HEK293T (cell line): ENCODE measurements around the gene PRR19.

Experiments used
- CTCF ChIA-PET: fragments of 350-600 bp; formaldehyde crosslinking; extraction: SDS; loops from one replicate; lab custom pipeline; 2021; ENCODE audit warnings: antibody characterized with exemption, inconsistent platforms; lab: Yijun Ruan, JAX
- POLR2A ChIA-PET: fragments of 350-600 bp; formaldehyde crosslinking; extraction: SDS; loops from one replicate; lab custom pipeline; 2020; ENCODE audit warnings: antibody characterized with exemption, inconsistent platforms; lab: Yijun Ruan, JAX
- DNase-seq: peaks from one replicate; pipeline ENCODE4 v3.0.0; 2012; ENCODE audit warnings: mixed read lengths; ENCODE audit errors: extremely low spot score
- ARNT ChIP-seq: fragments of 450-650 bp; IDR thresholded peaks from 2 replicates; pipeline ENCODE4 v1.6.1; 2017; ENCODE audit warnings: mild to moderate bottlenecking
- BHLHE40 ChIP-seq: fragments of 450-650 bp; IDR thresholded peaks from 2 replicates; pipeline ENCODE4 v1.6.1; 2016; ENCODE audit warnings: mild to moderate bottlenecking, moderate library complexity, borderline replicate concordance
- CTBP1 ChIP-seq: fragments of 450-650 bp; IDR thresholded peaks from 2 replicates; pipeline ENCODE4 v1.6.1; 2016; ENCODE audit warnings: borderline replicate concordance
- ELF4 ChIP-seq: fragments of 450-650 bp; IDR thresholded peaks from 2 replicates; pipeline ENCODE4 v1.6.1; 2017; ENCODE audit warnings: antibody characterized with exemption
- FOXA1 ChIP-seq: fragments of 450-650 bp; IDR thresholded peaks from 2 replicates; pipeline ENCODE4 v1.6.1; 2016; ENCODE audit warnings: mild to moderate bottlenecking
- FOXK2 ChIP-seq: fragments of 450-650 bp; IDR thresholded peaks from 2 replicates; pipeline ENCODE4 v1.6.1; 2016; ENCODE audit warnings: mild to moderate bottlenecking
- FOXM1 ChIP-seq: fragments of 450-650 bp; IDR thresholded peaks from 2 replicates; pipeline ENCODE4 v1.6.1; 2017; ENCODE audit warnings: mild to moderate bottlenecking, borderline replicate concordance
- HDGF ChIP-seq: fragments of 450-650 bp; IDR thresholded peaks from 2 replicates; pipeline ENCODE4 v1.6.1; 2017; ENCODE audit warnings: antibody characterized with exemption, borderline replicate concordance
- L3MBTL2 ChIP-seq: fragments of 450-650 bp; conservative IDR thresholded peaks from 2 replicates; pipeline ENCODE4 v1.6.1; 2016; ENCODE audit warnings: mild to moderate bottlenecking
- LEF1 ChIP-seq: fragments of 450-650 bp; IDR thresholded peaks from 2 replicates; pipeline ENCODE4 v1.6.1; 2017; ENCODE audit warnings: mild to moderate bottlenecking, borderline replicate concordance
- NFRKB ChIP-seq: fragments of 450-650 bp; IDR thresholded peaks from 2 replicates; pipeline ENCODE4 v1.6.1; 2016; ENCODE audit warnings: mild to moderate bottlenecking, moderate library complexity
- SP1 ChIP-seq: fragments of 450-650 bp; IDR thresholded peaks from 2 replicates; pipeline ENCODE4 v1.6.1; 2017
- SUZ12 ChIP-seq: fragments of 450-650 bp; IDR thresholded peaks from 2 replicates; pipeline ENCODE4 v1.6.1; 2016; ENCODE audit warnings: mild to moderate bottlenecking
- TARDBP ChIP-seq: fragments of 450-650 bp; IDR thresholded peaks from 2 replicates; pipeline ENCODE4 v1.6.1; 2016
- ZNF384 ChIP-seq: fragments of 450-650 bp; IDR thresholded peaks from 2 replicates; pipeline ENCODE4 v1.6.1; 2016
- TF ChIP-seq, protein P1 (sequence below): fragments of 450-650 bp; IDR thresholded peaks from 2 replicates; pipeline ENCODE4 v1.6.1; 2016

The PRR19 gene

GRCh38 chr19:42270346-42271044 lies 31.4 kb upstream of the PRR19 start:
- ChIA-PET POLR2A (interaction anchor here (0.8 to 1.2 kb wide), 4 partner anchors 9 to 28 kb away, joined by 3 to 4 read pairs (median 4); partner anchors contain the start of gene GSK3A), CTCF (interaction anchor here (1.8 kb wide), 1 partner anchor 9 kb away, joined by 5 read pairs; no protein-coding TSS in a partner anchor)
- no peak for DNase-seq
- TF ChIP-seq ELF4 (no peak), BHLHE40 (no peak), FOXM1 (no peak), L3MBTL2 (no peak), SUZ12 (no peak), HDGF (no peak), ARNT (no peak), FOXA1 (no peak), NFRKB (no peak), SP1 (no peak), FOXK2 (no peak), LEF1 (no peak), CTBP1 (no peak), ZNF384 (no peak), TARDBP (no peak)
- TF ChIP-seq, protein P1, sequence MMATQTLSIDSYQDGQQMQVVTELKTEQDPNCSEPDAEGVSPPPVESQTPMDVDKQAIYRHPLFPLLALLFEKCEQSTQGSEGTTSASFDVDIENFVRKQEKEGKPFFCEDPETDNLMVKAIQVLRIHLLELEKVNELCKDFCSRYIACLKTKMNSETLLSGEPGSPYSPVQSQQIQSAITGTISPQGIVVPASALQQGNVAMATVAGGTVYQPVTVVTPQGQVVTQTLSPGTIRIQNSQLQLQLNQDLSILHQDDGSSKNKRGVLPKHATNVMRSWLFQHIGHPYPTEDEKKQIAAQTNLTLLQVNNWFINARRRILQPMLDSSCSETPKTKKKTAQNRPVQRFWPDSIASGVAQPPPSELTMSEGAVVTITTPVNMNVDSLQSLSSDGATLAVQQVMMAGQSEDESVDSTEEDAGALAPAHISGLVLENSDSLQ = no peak

DNA sequence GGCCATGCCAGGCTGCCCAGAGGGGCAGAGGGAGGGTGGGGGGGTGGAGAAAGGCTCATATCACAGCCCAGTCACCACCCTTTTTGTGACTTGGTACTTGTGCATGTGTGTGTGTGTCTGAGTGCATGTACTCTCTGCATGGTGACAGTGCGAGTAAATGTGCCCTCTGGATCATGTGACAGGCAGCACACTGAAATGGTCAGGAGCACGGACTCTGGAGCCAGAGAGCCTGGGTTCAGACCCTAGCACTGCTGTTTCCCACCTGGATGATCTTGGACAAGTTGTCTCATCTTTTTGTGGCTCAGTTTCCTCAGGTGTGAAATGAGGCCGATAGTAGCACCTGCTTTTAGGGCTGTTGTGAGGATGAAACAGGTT lies 30.9 kb upstream of the PRR19 start:
- POLR2A ChIA-PET = no interaction called here
- TF ChIP-seq TARDBP = no peak
- TF ChIP-seq L3MBTL2 = no peak
- TF ChIP-seq SUZ12 = no peak
- no peak for TF ChIP-seq FOXA1

GRCh38 chr19:42271861-42272534 lies 29.9 kb upstream of the PRR19 start:
- POLR2A ChIA-PET = no interaction called here
- no peak for TF ChIP-seq HDGF
- no peak for TF ChIP-seq FOXA1
- TF ChIP-seq LEF1 = no peak
- no peak for TF ChIP-seq BHLHE40
- TF ChIP-seq L3MBTL2 = no peak
- TF ChIP-seq, protein P1 = no peak
- no peak for TF ChIP-seq ZNF384
- no peak for TF ChIP-seq ARNT
- no peak for TF ChIP-seq NFRKB
- no peak for TF ChIP-seq CTBP1
- TF ChIP-seq SUZ12 = no peak
- CTCF ChIA-PET = no interaction called here
- no peak for DNase-seq

More for the DNA sequence above, 30.9 kb upstream of the PRR19 start:
- no peak for DNase-seq
- CTCF ChIA-PET = no interaction called here

DNA sequence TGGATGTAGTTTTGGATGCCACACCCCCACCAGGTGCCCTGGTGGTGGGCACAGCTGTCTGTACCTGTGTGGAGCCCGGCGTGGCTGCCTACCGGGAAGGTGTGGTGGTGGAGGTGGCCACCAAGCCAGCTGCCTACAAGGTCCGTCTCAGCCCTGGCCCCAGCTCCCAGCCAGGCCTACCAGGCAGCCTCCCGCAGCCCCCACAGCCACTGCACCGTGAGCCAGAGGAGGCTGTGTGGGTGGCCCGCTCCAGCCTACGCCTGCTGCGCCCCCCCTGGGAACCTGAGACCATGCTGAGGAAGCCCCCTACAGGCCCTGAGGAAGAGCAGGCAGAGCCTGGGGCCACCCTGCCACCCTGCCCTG lies 29.4 kb upstream of the PRR19 start:
- POLR2A ChIA-PET = no interaction called here
- CTCF ChIA-PET = no interaction called here
- DNase-seq = no peak
- no peak for TF ChIP-seq LEF1
- no peak for TF ChIP-seq FOXK2

- POLR2A ChIA-PET = no interaction called here
- TF ChIP-seq FOXK2 (no peak), SP1 (no peak), SUZ12 (no peak), ZNF384 (no peak), L3MBTL2 (no peak), FOXM1 (no peak), ELF4 (no peak), CTBP1 (no peak), HDGF (no peak), BHLHE40 (no peak), LEF1 (no peak), ARNT (no peak), TARDBP (no peak), FOXA1 (no peak), NFRKB (no peak)
- TF ChIP-seq, protein P1 = no peak
- CTCF ChIA-PET = no interaction called here
- DNase-seq = no peak
These were observed 28.9 kb upstream of the PRR19 start for GRCh38 chr19:42272989-42273406.

DNA sequence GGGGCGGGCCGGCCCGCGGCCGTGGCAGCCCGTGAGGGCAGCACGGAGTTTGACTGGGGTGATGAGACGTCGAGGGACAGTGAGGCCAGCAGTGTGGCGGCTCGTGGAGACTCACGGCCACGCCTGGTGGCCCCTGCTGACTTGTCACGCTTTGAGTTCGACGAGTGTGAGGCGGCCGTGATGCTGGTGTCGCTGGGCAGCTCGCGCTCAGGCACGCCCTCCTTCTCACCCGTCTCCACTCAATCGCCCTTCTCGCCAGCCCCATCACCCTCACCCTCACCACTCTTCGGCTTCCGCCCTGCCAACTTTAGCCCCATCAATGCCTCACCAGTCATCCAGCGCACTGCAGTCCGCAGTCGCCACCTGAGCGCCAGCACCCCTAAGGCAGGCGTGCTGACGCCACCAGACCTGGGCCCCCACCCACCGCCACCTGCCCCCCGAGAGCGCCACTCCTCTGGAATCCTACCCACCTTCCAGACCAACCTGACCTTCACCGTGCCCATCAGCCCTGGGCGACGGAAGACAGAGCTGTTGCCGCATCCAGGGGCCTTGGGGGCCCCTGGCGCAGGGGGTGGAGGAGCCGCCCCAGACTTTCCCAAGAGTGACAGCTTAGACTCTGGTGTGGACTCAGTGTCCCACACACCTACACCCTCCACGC lies 28.4 kb upstream of the PRR19 start:
- POLR2A ChIA-PET = no interaction called here
- no peak for DNase-seq
- TF ChIP-seq CTBP1 = no peak
- no peak for TF ChIP-seq TARDBP
- TF ChIP-seq L3MBTL2 = no peak
- TF ChIP-seq ARNT = no peak
- TF ChIP-seq ELF4 = no peak
- no peak for TF ChIP-seq SUZ12
- no peak for TF ChIP-seq HDGF
- TF ChIP-seq BHLHE40 = no peak
- TF ChIP-seq LEF1 = no peak
- no peak for TF ChIP-seq FOXK2
- TF ChIP-seq SP1 = no peak
- CTCF ChIA-PET = no interaction called here
